GM19463 (cell line): Measurements from ENCODE around the gene ADCY2.

Source experiments
- ATAC-seq: cut with Tn5 transposase; IDR thresholded peaks from one replicate; pipeline ENCODE4 v1.9.1; 2021; ENCODE audit warnings: mild to moderate bottlenecking, moderate library complexity; ENCODE audit not compliant: unreplicated experiment

Gene ADCY2

DNA sequence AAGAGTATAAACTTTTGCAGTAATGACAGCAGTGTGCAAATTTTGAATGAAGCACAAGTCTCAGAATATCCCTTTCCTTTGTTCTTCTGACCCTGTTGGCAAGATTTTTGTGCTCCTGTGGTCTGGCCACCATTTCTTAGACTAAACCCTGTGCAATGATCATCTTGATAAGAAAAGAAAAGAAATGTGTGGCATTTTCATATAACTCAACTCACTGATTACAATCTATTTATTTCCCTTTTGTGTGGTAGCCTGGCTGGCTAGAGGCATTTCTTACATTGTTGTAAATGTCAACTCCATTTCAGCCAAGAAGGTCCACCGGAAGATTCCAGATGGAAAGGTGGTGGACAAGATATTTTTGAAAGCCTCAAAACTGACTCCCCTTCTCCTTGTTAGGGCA is 41.9 kb downstream of the ADCY2 start:
- ATAC-seq: no peak

DNA sequence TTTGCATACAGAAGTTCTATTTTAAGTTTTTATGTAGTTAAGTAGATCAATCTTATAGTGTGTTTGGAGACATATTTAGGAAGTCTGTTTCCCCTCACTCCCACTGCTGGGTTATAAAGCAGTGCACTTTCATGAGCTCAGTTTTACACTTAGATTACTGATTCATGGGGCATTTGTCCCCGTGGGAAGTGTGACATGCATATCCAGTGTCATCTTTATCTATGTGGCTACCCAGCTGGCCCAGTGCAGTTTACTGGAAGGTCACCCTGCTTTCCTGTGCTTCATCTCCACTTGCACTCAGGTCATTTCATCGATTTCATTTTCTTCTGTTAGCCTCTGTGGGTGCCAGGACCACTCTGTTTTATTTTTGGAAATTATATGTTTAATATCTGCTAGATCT is 49.1 kb downstream of the ADCY2 start:
- no peak for ATAC-seq

- ATAC-seq: no peak
These were observed 49.9 kb downstream of the ADCY2 start for GRCh38 chr5:7445831-7446230.

GRCh38 chr5:7446913-7447312 is 51.0 kb downstream of the ADCY2 start:
- no peak for ATAC-seq

DNA sequence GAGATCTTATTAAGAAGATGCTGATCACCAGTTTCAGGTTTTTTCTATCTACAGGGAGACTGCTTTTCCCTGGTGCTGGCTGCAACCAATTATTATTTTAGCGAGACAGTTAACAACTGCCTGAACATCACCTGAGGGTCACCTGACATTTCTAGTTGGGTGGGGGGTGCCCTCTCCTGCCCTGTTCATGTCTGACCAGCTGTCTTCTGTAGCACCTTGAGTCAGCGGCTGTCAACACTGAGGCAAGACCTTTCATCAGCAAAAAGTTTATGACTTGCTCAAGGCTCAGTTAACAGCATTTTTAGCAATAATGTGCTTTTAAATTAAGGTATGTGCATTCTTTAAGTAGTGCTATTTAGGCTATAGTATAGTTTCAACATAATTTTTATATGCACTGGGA is 58.0 kb downstream of the ADCY2 start:
- no peak for ATAC-seq

DNA sequence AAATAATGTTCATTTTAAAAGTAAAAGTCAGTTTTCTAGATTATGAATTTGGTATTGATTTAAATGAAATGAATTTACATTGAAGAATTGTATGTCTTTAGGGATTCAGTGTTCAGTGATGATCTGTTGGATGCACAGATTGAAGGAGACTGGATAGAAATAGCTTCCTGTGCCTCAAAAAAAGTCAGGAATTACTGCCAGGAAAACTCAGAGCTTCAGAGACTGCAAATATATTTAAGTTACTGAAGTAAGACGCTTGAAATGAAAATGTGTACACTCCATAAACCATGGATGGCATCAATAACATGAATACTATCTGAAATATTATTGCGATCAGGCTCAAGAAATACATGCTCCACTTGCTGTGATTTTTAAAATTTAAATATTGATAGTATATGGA is 60.3 kb downstream of the ADCY2 start:
- ATAC-seq: no peak

GRCh38 chr5:7461371-7461770 is 65.4 kb downstream of the ADCY2 start:
- no peak for ATAC-seq

DNA sequence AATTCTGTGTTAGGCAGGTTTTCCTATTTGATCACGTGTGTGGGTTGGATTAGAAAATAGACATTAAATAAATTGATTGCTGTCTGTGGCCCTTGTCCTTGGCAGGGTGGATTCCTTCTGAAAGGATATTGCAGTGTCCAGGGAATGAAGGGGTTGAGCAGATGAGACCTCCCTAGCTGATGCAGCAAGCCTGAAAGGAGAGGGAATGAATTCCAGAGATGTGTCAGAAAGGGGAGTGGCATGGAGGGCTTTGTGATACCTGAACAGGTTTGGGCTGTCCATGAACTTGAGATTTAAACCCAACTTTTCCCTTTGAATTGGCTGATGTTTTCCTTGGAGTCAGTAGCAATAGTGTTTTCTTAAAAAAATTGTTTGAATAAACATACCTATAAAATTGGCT is 66.8 kb downstream of the ADCY2 start:
- no peak for ATAC-seq

DNA sequence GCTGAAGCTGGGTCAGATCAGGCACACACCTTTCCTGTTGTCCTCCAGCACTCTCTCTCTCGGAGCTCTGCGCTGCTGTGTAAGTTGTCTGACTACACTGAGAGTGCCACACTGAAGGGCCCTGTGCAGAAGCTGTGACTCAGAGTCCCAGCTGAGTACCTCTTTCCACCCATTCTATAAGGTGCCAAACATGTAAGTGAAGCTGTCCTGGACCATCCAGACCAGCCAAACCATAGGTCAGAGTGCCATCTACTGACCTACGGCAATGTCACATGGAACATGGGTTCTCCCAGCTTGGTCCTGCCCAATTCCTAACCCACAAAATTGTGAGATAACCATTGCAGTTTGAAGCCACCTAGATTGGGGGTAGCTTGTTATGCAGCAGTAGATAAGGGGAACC is 68.2 kb downstream of the ADCY2 start:
- ATAC-seq: no peak

- no peak for ATAC-seq
These were observed 71.2 kb downstream of the ADCY2 start for GRCh38 chr5:7467179-7467578.

DNA sequence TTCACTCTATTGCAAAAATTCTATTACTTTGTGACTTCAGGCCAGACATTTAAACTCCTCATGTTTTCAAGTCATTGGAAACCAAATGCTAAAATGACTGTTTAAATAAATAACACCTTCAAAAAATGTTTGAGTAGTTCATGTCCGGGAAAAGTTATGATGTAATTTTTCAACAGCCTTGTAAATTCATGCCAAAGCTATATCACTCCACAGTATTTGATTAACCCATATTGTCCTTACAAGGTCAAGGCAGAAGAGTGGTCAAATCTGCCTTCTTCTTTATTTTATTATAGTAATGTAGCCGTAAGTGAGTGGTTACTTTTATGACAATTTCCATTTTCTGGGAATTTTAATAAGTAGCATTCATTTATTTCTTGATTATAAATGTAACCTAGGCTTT is 72.8 kb downstream of the ADCY2 start:
- ATAC-seq: no peak

DNA sequence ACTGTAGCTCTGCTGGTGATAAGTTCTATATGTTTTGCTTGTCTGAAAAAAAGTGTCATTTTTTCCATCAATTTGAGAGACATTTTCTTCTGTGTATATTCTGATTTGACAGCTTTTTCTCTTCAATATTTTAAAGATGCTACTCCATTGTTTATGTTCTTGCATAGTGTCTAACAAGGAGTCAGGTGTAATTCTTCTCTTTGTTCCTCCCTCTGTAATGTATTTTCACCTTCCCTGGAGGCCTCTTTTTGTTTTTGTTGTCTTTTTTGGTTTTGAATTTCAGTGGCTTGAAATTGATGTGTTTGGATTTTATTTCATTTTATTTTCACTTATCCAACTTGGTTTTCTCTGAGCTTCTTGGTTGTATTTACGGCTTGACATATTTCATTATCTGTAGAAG is 75.8 kb downstream of the ADCY2 start:
- ATAC-seq: no peak

- ATAC-seq: no peak
These were observed 77.2 kb downstream of the ADCY2 start for GRCh38 chr5:7473115-7473514.

DNA sequence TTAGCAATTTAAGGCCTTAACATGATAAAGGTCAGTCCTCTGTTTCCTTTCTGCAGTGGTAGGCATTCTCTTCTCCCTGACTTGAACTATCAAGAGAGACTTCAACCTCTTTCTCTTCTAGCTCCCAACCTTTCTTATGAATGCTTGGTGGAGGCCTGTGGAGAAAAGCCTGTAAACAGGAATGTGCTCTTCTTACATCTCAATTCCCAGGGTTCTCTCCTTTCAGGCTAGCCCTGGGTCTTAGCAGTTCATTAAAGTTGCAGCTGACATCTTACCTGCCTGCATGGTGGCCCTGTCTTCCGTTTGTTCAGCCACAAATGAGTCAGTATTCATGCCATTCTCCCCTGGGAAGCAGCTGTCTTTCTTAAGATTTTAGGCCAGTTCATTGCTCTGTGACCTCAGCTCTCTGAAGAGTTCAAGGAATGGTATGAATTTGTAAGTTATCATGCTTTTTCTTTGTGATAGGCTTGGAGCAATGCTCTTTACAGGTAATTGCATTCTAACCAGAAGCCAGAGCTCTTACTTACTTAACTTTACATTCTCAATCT is 77.8 kb downstream of the ADCY2 start:
- no peak for ATAC-seq

DNA sequence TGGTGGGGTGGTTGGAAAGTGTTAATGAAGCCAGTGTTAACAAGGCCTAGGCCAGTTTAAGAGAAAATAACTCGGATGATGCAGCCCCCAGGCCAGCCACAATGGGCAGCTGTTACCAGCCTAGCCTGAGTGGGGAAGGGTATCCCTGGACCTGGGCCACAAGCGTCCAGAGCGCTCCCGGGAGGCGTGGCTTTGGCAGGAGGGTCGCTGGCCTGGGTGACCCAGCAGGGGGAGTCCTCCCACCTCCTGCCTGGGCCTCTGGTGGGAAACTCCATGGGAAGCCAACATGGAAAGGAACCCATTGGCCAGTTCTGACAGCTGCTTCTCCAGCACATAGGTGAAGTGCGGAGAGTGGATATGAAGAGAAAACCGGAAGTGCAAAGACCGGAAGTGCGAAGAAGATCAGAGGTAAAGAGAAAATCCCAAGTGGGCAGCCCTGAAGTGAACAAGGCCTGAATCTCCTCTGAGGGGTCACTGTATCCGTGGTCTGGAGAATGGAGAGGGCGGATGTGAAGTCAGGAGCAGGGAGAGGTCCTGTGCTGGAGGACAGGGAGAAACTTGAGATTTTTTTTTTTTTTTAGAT is 79.0 kb downstream of the ADCY2 start:
- ATAC-seq: no peak

GRCh38 chr5:7478459-7478858 is 82.5 kb downstream of the ADCY2 start:
- ATAC-seq: no peak

GRCh38 chr5:7488734-7489133 is 92.8 kb downstream of the ADCY2 start:
- no peak for ATAC-seq

DNA sequence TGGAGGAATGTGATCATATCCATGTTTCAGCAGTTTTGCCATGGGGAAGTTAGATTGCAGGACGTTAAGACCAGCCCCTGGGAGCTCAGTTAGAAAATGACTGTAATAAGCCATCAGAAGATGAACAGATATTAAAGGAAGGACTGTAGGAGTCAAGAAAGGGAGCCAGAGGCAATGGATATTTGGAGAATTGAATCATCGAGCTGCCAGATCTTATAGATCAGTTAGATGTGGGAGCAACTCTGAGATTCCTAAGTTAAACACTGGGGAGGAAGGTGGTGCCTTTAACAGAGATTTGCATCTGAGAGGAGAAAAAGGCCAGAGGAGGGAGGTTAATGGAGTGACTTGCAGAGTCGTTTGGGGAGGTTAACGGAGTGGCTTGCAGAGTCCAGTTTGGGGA is 96.4 kb downstream of the ADCY2 start:
- ATAC-seq: no peak

DNA sequence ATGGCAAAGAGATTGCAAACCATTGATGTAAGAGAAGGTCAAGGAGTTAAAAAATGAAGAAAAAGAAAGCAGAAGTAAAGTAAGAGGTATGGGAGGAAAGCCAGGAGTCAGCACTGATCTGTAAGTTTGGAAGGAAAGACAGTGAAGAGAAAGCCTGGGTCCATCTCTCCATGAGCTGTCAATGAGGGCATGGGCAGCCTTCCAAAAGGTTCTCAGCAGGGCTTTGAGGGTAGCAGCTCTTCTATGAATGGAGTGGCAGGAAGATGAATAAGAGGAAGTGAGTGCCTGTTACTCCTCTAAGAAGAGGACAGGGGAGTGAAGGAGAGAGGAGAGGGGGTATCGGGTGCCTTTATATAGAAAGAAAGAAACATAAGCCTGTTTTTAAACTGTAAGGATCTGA is 97.1 kb downstream of the ADCY2 start:
- ATAC-seq: no peak

GRCh38 chr5:7493622-7494021 is 97.7 kb downstream of the ADCY2 start:
- ATAC-seq: no peak

DNA sequence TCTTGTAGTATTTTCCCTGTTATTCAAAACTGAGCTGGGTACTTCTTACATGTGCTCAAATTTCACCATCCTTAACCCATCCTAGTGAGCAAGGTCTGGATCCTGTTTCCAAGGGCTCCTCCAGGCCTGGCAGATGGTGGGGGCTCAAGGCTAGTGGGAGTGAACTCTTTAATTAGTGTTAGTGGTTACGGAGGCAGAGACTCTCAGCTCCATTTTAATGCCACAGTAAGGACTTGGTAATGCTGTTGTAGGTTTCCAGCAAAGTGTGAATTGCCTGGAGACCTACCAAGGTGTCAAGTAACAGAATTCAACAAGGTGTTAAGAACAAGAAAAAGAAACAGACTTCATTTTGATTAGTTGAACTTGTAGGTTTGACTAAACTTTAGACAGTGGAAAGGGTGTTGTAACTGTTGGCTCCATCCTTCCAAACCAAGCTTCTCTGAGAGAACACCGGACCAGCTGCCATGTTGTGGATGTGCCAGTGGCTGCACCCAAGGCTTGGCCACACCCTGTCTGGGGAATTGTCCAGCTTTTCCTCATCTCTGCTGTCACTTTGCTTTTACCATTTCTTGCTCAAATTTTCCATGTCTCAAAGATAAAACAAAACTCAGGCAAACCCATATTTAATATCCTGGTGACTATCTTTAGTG is 98.7 kb downstream of the ADCY2 start:
- no peak for ATAC-seq

DNA sequence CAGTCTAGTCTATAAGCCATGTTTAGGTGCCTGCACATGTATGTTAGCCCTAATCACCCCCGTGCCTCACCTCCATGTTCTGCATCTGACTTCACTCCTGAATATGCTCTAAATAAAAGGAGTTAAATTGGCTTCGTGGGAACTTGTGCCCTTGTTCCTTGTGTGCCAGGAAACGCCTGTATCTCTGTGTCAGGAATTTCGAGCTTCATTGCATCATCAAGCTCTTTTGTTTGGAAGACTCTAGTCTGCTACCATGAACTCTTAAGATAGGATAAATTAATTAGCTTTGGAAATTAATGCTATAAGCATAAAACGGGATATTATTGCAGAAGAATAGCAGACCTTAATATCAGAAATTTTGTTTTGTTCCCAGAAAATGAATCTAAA is 99.2 kb downstream of the ADCY2 start:
- ATAC-seq: no peak

DNA sequence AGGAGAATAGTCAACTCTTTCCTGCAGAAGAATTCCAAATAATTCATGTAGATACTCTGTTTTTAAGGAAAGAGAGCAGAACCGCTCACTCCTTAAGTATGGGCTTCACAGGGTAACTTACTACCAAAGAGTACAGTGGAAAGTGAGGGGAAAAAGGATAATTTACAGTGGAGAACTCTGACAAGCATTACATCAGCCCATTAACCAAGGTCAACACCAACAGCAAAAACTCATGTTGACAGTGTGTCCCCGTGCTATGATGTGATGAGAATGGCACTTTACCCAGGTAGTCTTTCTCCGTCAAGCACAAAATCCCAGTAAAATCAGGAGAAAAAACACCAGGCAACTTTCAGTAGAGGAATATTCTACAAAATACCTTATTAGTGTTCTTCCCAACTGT is 104.3 kb downstream of the ADCY2 start:
- ATAC-seq: no peak
